Measurements from ENCODE around the gene THBS2. TPM values are rescaled to one million over a fixed set of nuclear protein-coding genes. Genes with fewer than 3 reads are reported as not detected.

The THBS2 gene
- total and polyA plus RNA-seq, 2 donors (not counting 1 experiment from before 2014, with no cell fraction given) = 86.5 to 269 TPM

GRCh38 chr6:169189182-169189581 is 64.5 kb downstream of the THBS2 start:
- H3K4me1 ChIP-seq (ENCODE audit: control insufficient read depth, extremely low read depth, insufficient read depth, low read length) = peaks cover 13% of the 10 kb centered on the region
- H3K27ac ChIP-seq (ENCODE audit: insufficient read depth, low read length) = no peak overlapping the region
- no peak overlapping the region for H2AFZ ChIP-seq (ENCODE audit: low read length)
- H3K4me2 ChIP-seq (ENCODE audit: extremely low read depth, insufficient read depth, low read length) = no peak overlapping the region
- no peak overlapping the region for H3K4me3 ChIP-seq (replicated peaks in 1 of 4; ENCODE audit: control extremely low read depth in 1 of 4, insufficient read depth in 1 of 4, low read depth in 3 of 4, low read length in 4 of 4)
- H4K20me1 ChIP-seq (ENCODE audit: control insufficient read depth, extremely low read depth, insufficient read depth, low read length) = no peaks in the 10 kb centered on the region
- TF ChIP-seq EZH2 (IDR thresholded peaks at IDR 0.05; ENCODE audit: low read length, missing control alignments) = no peak
- TF ChIP-seq CTCF (conservative IDR thresholded peaks at IDR 0.05 in 1 of 2, IDR thresholded peaks at IDR 0.05 in 1 of 2; ENCODE audit: low read depth in 1 of 2, low read length in 2 of 2) = no peak
- no peaks in the 10 kb centered on the region for H3K79me2 ChIP-seq (ENCODE audit: control insufficient read depth, insufficient read depth, low read length)
- H3K27me3 ChIP-seq (ENCODE audit: control insufficient read depth, insufficient read depth, low read length) = no peaks in the 10 kb centered on the region
- no peak overlapping the region for H3K9ac ChIP-seq (ENCODE audit: insufficient read depth, low read length)
- H3K36me3 ChIP-seq (ENCODE audit: control insufficient read depth, insufficient read depth, low read length) = no peaks in the 10 kb centered on the region
- no peak for DNase-seq (ENCODE audit: low read depth in 2 of 2)
- no peaks in the 10 kb centered on the region for H3K9me3 ChIP-seq (ENCODE audit: control insufficient read depth, insufficient read depth, low read depth, low read length)

- Histone ChIP-seq H3K79me2 (ENCODE audit: control insufficient read depth, insufficient read depth, low read length) (no peaks in the 10 kb centered on the region), H3K9me3 (ENCODE audit: control insufficient read depth, insufficient read depth, low read depth, low read length) (no peaks in the 10 kb centered on the region), H3K9ac (ENCODE audit: insufficient read depth, low read length) (no peak overlapping the region), H3K4me3 (replicated peaks in 1 of 4; ENCODE audit: control extremely low read depth in 1 of 4, insufficient read depth in 1 of 4, low read depth in 3 of 4, low read length in 4 of 4) (no peak overlapping the region), H3K27me3 (ENCODE audit: control insufficient read depth, insufficient read depth, low read length) (no peaks in the 10 kb centered on the region), H3K36me3 (ENCODE audit: control insufficient read depth, insufficient read depth, low read length) (no peaks in the 10 kb centered on the region), H3K4me2 (ENCODE audit: extremely low read depth, insufficient read depth, low read length) (no peak overlapping the region), H4K20me1 (ENCODE audit: control insufficient read depth, extremely low read depth, insufficient read depth, low read length) (no peaks in the 10 kb centered on the region), H3K4me1 (ENCODE audit: control insufficient read depth, extremely low read depth, insufficient read depth, low read length) (peaks cover 13% of the 10 kb centered on the region), H2AFZ (ENCODE audit: low read length) (no peak overlapping the region), H3K27ac (ENCODE audit: insufficient read depth, low read length) (peak overlapping the region; percentile 34)
- TF ChIP-seq CTCF (conservative IDR thresholded peaks at IDR 0.05 in 1 of 2, IDR thresholded peaks at IDR 0.05 in 1 of 2; ENCODE audit: low read depth in 1 of 2, low read length in 2 of 2) = no peak
- no peak for TF ChIP-seq EZH2 (IDR thresholded peaks at IDR 0.05; ENCODE audit: low read length, missing control alignments)
- DNase-seq (ENCODE audit: low read depth in 2 of 2) = peak; percentile 94 to 99
Measured at GRCh38 chr6:169188475-169188874, 65.2 kb downstream of the THBS2 start.

DNA sequence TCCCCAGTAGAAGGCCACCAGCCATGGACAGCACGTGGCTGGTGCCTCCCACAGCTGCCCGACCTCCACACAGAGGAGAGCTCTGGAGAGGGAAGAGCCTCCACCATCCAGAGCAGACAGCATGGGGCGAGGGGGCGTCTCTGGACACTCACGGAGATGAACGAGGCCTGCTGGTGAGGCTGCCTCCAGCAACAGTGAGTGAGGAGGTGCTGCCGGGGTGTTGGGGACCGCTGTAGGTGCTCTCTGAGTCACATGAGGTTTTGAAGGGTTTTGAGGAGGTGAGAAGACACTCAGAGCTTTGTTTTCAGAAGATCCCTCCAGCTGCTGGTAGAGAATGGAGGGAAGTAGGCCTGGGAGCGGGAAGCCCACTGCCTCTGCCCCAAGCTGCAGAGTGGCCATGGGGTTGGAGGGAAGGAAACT is 65.6 kb downstream of the THBS2 start:
- peaks cover 13% of the 10 kb centered on the region for H3K4me1 ChIP-seq (ENCODE audit: control insufficient read depth, extremely low read depth, insufficient read depth, low read length)
- no peaks in the 10 kb centered on the region for H3K79me2 ChIP-seq (ENCODE audit: control insufficient read depth, insufficient read depth, low read length)
- H3K9me3 ChIP-seq (ENCODE audit: control insufficient read depth, insufficient read depth, low read depth, low read length) = no peaks in the 10 kb centered on the region
- no peak overlapping the region for H3K9ac ChIP-seq (ENCODE audit: insufficient read depth, low read length)
- H3K36me3 ChIP-seq (ENCODE audit: control insufficient read depth, insufficient read depth, low read length) = no peaks in the 10 kb centered on the region
- no peak for DNase-seq (ENCODE audit: low read depth in 2 of 2)
- H3K27me3 ChIP-seq (ENCODE audit: control insufficient read depth, insufficient read depth, low read length) = no peaks in the 10 kb centered on the region
- H4K20me1 ChIP-seq (ENCODE audit: control insufficient read depth, extremely low read depth, insufficient read depth, low read length) = no peaks in the 10 kb centered on the region
- no peak overlapping the region for H3K4me3 ChIP-seq (replicated peaks in 1 of 4; ENCODE audit: control extremely low read depth in 1 of 4, insufficient read depth in 1 of 4, low read depth in 3 of 4, low read length in 4 of 4)
- peak overlapping the region; percentile 34 for H3K27ac ChIP-seq (ENCODE audit: insufficient read depth, low read length)
- no peak overlapping the region for H3K4me2 ChIP-seq (ENCODE audit: extremely low read depth, insufficient read depth, low read length)
- TF ChIP-seq CTCF (conservative IDR thresholded peaks at IDR 0.05 in 1 of 2, IDR thresholded peaks at IDR 0.05 in 1 of 2; ENCODE audit: low read depth in 1 of 2, low read length in 2 of 2) (no peak), EZH2 (IDR thresholded peaks at IDR 0.05; ENCODE audit: low read length, missing control alignments) (no peak)
- H2AFZ ChIP-seq (ENCODE audit: low read length) = no peak overlapping the region

All from fibroblast of lung (primary cell).